IMR-90 (cell line): ENCODE measurements around the gene GVQW3.

Experiments
- CTCF ChIP-seq: conservative IDR thresholded peaks from 2 replicates; pipeline ENCODE4 v1.5.1; 2012; ENCODE audit warnings: mild to moderate bottlenecking, low read depth, low read length, improper control_type of control experiment
- ELK1 ChIP-seq: fragments of 150-350 bp; IDR thresholded peaks from 2 replicates; pipeline ENCODE4 v1.6.1; 2016; ENCODE audit warnings: low read depth, mild to moderate bottlenecking, low read length, moderate library complexity, borderline replicate concordance
- FOS ChIP-seq: fragments of 150-350 bp; IDR thresholded peaks from 2 replicates; pipeline ENCODE4 v1.6.1; 2016; ENCODE audit warnings: low read depth, low read length
- MAFK ChIP-seq: IDR thresholded peaks from 2 replicates; pipeline ENCODE4 v1.6.1; 2012; ENCODE audit warnings: low read depth, low read length, improper control_type of control experiment
- POLR2A ChIP-seq: IDR thresholded peaks from 2 replicates; pipeline ENCODE4 v1.6.1; 2012; ENCODE audit warnings: mild to moderate bottlenecking, low read depth, low read length
- RAD21 ChIP-seq: IDR thresholded peaks from 2 replicates; pipeline ENCODE4 v1.6.1; 2012; ENCODE audit warnings: low read length, improper control_type of control experiment
- RCOR1 ChIP-seq: IDR thresholded peaks from 2 replicates; pipeline ENCODE4 v1.6.1; 2012; ENCODE audit warnings: mild to moderate bottlenecking, low read length, improper control_type of control experiment; ENCODE audit not compliant: insufficient replicate concordance
- USF2 ChIP-seq: fragments of 150-350 bp; IDR thresholded peaks from 2 replicates; pipeline ENCODE4 v1.6.1; 2017; ENCODE audit warnings: mild to moderate bottlenecking, antibody characterized with exemption, low read length, low read depth

GRCh38 chr11:76371170-76371569, 10.0 kb upstream of the GVQW3 start:
- TF ChIP-seq POLR2A: no peak
- TF ChIP-seq CTCF: no peak
- no peak for TF ChIP-seq USF2
- TF ChIP-seq RCOR1: no peak
- peak; percentile 88 for TF ChIP-seq FOS
- TF ChIP-seq ELK1: no peak
- no peak; the same call in 1 of the 2 replicates for TF ChIP-seq RAD21
- no peak for TF ChIP-seq MAFK
